GM18907 (cell line): ENCODE results near the gene RFX1.

Source experiments
- ATAC-seq: cut with Tn5 transposase; IDR thresholded peaks from one replicate; pipeline ENCODE4 v1.9.1; 2021; ENCODE audit warnings: mild to moderate bottlenecking, moderate library complexity; ENCODE audit not compliant: unreplicated experiment

The RFX1 gene

DNA sequence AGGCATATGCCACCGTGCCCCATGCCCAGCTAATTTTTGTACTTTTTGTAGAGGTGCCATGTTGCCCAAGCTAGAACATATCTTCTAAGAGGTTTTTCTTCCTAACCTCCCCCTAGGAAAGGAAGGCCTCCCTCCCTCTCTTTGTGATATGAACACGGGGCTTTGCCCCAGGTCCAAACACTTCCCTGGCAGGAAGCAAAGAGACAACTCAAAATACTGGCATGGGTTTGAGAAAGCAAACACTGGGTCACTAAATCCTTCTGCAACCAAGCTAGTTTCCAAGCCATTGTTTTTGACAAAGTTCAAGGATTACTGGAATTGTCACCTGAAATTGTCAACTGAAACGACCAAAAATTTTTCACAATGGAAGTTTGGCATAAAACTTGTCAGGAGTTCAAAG is 91.3 kb downstream of the RFX1 start:
- ATAC-seq, result no peak

DNA sequence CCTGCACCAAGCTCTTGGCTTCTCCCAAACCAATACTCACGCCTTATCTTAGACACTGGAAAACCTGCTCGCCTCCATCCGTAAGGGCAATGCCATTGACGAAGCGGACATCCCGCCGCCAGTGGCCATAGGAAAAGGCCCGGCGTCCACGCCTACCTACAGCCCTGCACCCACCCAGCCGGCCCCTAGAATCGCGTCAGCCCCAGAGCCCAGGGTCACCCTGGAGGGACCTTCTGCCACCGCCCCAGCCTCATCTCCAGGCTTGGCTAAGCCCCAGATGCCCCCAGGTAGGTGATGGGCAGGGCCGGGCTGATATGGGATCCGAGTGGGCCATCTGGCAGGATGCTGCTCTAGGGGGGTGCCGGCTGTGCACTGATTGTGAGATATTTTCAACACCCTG is 92.8 kb downstream of the RFX1 start:
- no peak for ATAC-seq
